ENCODE measurements around the gene EMC6. TPM values are rescaled to one million over a fixed set of nuclear protein-coding genes. Genes with fewer than 3 reads are reported as not detected.
A peak's percentile ranks its signal among the peaks of the same experiment; 100 is the strongest.

Gene EMC6
- 10 to 100 TPM; 29.3 to 34.7 (median 32.1) TPM for total RNA-seq
- total RNA-seq (2013) = 9.2 TPM

- ATAC-seq = peak; percentile 92 to 97 (median 93)
- no peaks in the 10 kb centered on the region for H3K9me3 ChIP-seq (ENCODE audit: control insufficient read depth, insufficient read depth, low read length)
- DNase-seq = peak; percentile 99 to 100
- H3K4me3 ChIP-seq (ENCODE audit: low read length) = peak within 1 kb of the TSS; percentile 99
- H3K9me3 Mint-ChIP-seq = no peaks in the 10 kb centered on the region
- H3K36me3 Mint-ChIP-seq = no peaks in the 10 kb centered on the region
- no peaks in the 10 kb centered on the region for H3K27me3 Mint-ChIP-seq (ENCODE audit: low read depth in 2 of 2)
- H3K27ac Mint-ChIP-seq = peak within 1 kb of the TSS; percentile 88 to 93
- intact Hi-C loops (cut with micrococcal nuclease) = loop anchor here (1.0 kb wide), 1 partner anchor 32 kb away; the partner anchor contains the start of genes CTNS and SHPK
- H3K27ac ChIP-seq (ENCODE audit: low read length) = peak within 1 kb of the TSS; percentile 84
- H3K4me1 ChIP-seq (ENCODE audit: control insufficient read depth, insufficient read depth, low read length) = peaks cover 21% of the 10 kb centered on the region
- H3K4me1 Mint-ChIP-seq = peaks cover 8 to 17% of the 10 kb centered on the region in 2 donors
- under 1% methylated on average over 89 of the region's 89 CpGs for WGBS (ENCODE audit: insufficient coverage)
- H3K36me3 ChIP-seq (ENCODE audit: control insufficient read depth, insufficient read depth, low read length) = no peaks in the 10 kb centered on the region
- no peaks in the 10 kb centered on the region for H3K27me3 ChIP-seq (ENCODE audit: control insufficient read depth, insufficient read depth, low read length)
- TF ChIP-seq CTCF (IDR thresholded peaks at IDR 0.05) = no peak
- peak within 1 kb of the TSS; percentile 94 for H3K4me3 Mint-ChIP-seq
These were observed at the start of gene EMC6, which contains the start of gene TAX1BP3 for GRCh38 chr17:3668279-3669084. EMC6 (plus strand) TSS chr17:3668812; CDS start chr17:3669147, 335 bp downstream. TAX1BP3 (minus strand) TSS chr17:3668578; CDS start chr17:3668526, 52 bp downstream.

GRCh38 chr17:3621146-3621720, 47.4 kb upstream of the EMC6 start:
- ATAC-seq = no peak
- no peak overlapping the region for H3K4me3 ChIP-seq (ENCODE audit: low read length)
- WGBS (ENCODE audit: insufficient coverage) = 91% methylated on average over 8 of the region's 8 CpGs
- H3K4me3 Mint-ChIP-seq = no peak overlapping the region
- H3K9me3 Mint-ChIP-seq = no peaks in the 10 kb centered on the region
- no peak overlapping the region for H3K27ac ChIP-seq (ENCODE audit: low read length)
- peaks cover 6% of the 10 kb centered on the region for H3K36me3 Mint-ChIP-seq
- no peaks in the 10 kb centered on the region for H3K9me3 ChIP-seq (ENCODE audit: control insufficient read depth, insufficient read depth, low read length)
- DNase-seq = no peak
- no peaks in the 10 kb centered on the region for H3K4me1 Mint-ChIP-seq
- no peak overlapping the region for H3K27ac Mint-ChIP-seq
- TF ChIP-seq CTCF (IDR thresholded peaks at IDR 0.05) = no peak
- no peaks in the 10 kb centered on the region for H3K4me1 ChIP-seq (ENCODE audit: control insufficient read depth, insufficient read depth, low read length)
- intact Hi-C loops (cut with micrococcal nuclease) = no loop called here
- no peaks in the 10 kb centered on the region for H3K27me3 Mint-ChIP-seq (ENCODE audit: low read depth in 2 of 2)
- H3K36me3 ChIP-seq (ENCODE audit: control insufficient read depth, insufficient read depth, low read length) = peaks cover 34% of the 10 kb centered on the region
- no peaks in the 10 kb centered on the region for H3K27me3 ChIP-seq (ENCODE audit: control insufficient read depth, insufficient read depth, low read length)

GRCh38 chr17:3622977-3623594, 45.5 kb upstream of the EMC6 start:
- Histone ChIP-seq H3K9me3 (ENCODE audit: control insufficient read depth, insufficient read depth, low read length) (no peaks in the 10 kb centered on the region), H3K27me3 (ENCODE audit: control insufficient read depth, insufficient read depth, low read length) (no peaks in the 10 kb centered on the region), H3K4me3 (ENCODE audit: low read length) (no peak overlapping the region), H3K4me1 (ENCODE audit: control insufficient read depth, insufficient read depth, low read length) (no peaks in the 10 kb centered on the region), H3K27ac (ENCODE audit: low read length) (no peak overlapping the region), H3K36me3 (ENCODE audit: control insufficient read depth, insufficient read depth, low read length) (peaks cover 31% of the 10 kb centered on the region)
- TF ChIP-seq CTCF (IDR thresholded peaks at IDR 0.05) = no peak
- DNase-seq = no peak
- Mint-ChIP-seq H3K4me1 (no peaks in the 10 kb centered on the region), H3K4me3 (no peak overlapping the region), H3K36me3 (peaks cover 6% of the 10 kb centered on the region), H3K9me3 (no peaks in the 10 kb centered on the region), H3K27ac (no peak overlapping the region), H3K27me3 (ENCODE audit: low read depth in 2 of 2) (no peaks in the 10 kb centered on the region)
- no peak for ATAC-seq
- WGBS (ENCODE audit: insufficient coverage) = 97% methylated on average over 16 of the region's 16 CpGs
- intact Hi-C loops (cut with micrococcal nuclease) = no loop called here

All from natural killer cell (primary cell).